Measurements from ENCODE around the gene CCDC149. TPM values are rescaled to one million over a fixed set of nuclear protein-coding genes. Genes with fewer than 3 reads are reported as not detected.
A peak's percentile ranks its signal among the peaks of the same experiment; 100 is the strongest.

CCDC149 gene
- total and polyA plus RNA-seq, 2 of the 8 experiments (the other 6 are each of a cell fraction or from before 2014, with no cell fraction given) = 2.2 to 5.6 TPM

- WGBS, 2 experiments (ENCODE audit: extremely low coverage in 1 of 2, insufficient coverage in 1 of 2, insufficient read length in 1 of 2, insufficient replicate concordance in 2 of 2, low coverage in 1 of 2, low lambda C conversion rate in 2 of 2, missing lambda C conversion rate in 1 of 2) = 97% methylated on average over 2 of the region's 2 CpGs; no CpG with 5 or more reads in 1 of the 2 experiments
- DNase-seq (ENCODE audit: low read depth in 1 of 2, low spot score in 2 of 2) = peak in 1 of 2 experiments; percentile 53
- Histone ChIP-seq H3K79me1 (ENCODE audit: low read depth, low read length) (no peaks in the 10 kb centered on the region), H3K23me2 (ENCODE audit: low read depth, low read length) (no peaks in the 10 kb centered on the region), H4K91ac (replicated peaks; ENCODE audit: insufficient read length, low read length) (no peak overlapping the region), H3K9me3 (ENCODE audit: insufficient read depth in 2 of 2, low read depth in 1 of 2, low read length in 1 of 2) (no peaks in the 10 kb centered on the region), H3K27me3 (replicated peaks in 1 of 4; ENCODE audit: control insufficient read depth in 3 of 4, extremely low read depth in 1 of 4, insufficient read depth in 3 of 4, low read length in 3 of 4) (no peaks in the 10 kb centered on the region), H3K4me2 (ENCODE audit: insufficient read depth in 1 of 2, low read depth in 2 of 2, low read length in 2 of 2) (no peak overlapping the region), H3K9ac (replicated peaks in 1 of 4; ENCODE audit: extremely low read depth in 1 of 4, low read depth in 3 of 4, low read length in 3 of 4) (no peak overlapping the region), H3K79me2 (ENCODE audit: control insufficient read depth in 1 of 2, insufficient read depth in 2 of 2, low read length in 2 of 2) (no peaks in the 10 kb centered on the region), H3K14ac (ENCODE audit: insufficient read length) (no peak overlapping the region), H2BK5ac (ENCODE audit: low read depth, low read length) (no peak overlapping the region), H2BK120ac (replicated peaks; ENCODE audit: low read depth, low read length) (no peak overlapping the region), H3K18ac (ENCODE audit: extremely low read depth, low read length) (no peak overlapping the region), H2BK20ac (ENCODE audit: low read length) (no peak overlapping the region), H3K27ac (ENCODE audit: low read depth, low read length) (no peak overlapping the region), H2AK5ac (ENCODE audit: low read depth, low read length) (no peak overlapping the region), H4K5ac (ENCODE audit: insufficient read length, low read depth, low read length) (no peak overlapping the region), H2BK15ac (ENCODE audit: low read length) (no peak overlapping the region), H3K56ac (replicated peaks; ENCODE audit: insufficient read length, low read depth, low read length) (no peak overlapping the region), H4K20me1 (replicated peaks in 1 of 2; ENCODE audit: control insufficient read depth in 1 of 2, insufficient read depth in 2 of 2, low read length in 2 of 2) (no peaks in the 10 kb centered on the region), H3K4ac (replicated peaks; ENCODE audit: insufficient read length, low read depth, low read length) (no peak overlapping the region), H2AFZ (ENCODE audit: low read length) (no peak overlapping the region), H3K36me3 (ENCODE audit: control insufficient read depth in 2 of 4, insufficient read depth in 4 of 4, low read length in 3 of 4) (no peaks in the 10 kb centered on the region; a peak in 1 of 8 replicates), H4K8ac (ENCODE audit: extremely low read depth, insufficient read depth, low read length) (no peak overlapping the region; the same call in 1 of the 2 replicates), H3K23ac (ENCODE audit: insufficient read length) (no peak overlapping the region), H3K4me3 (ENCODE audit: extremely low read depth in 1 of 4, insufficient read depth in 2 of 4, low read depth in 3 of 4, low read length in 4 of 4) (no peak overlapping the region), H2BK12ac (ENCODE audit: low read depth, low read length) (no peak overlapping the region), H3K4me1 (replicated peaks in 1 of 4; ENCODE audit: control insufficient read depth in 3 of 4, insufficient read depth in 4 of 4, low read length in 3 of 4) (peaks cover 2 to 12% (median 6%) of the 10 kb centered on the region in 4 experiments; a peak in 4 of 7 replicates)
- ChIA-PET POLR2A (ENCODE audit: partially characterized antibody) (interaction anchor here (0.6 to 1.0 kb wide), 2 partner anchors 71 to 298 kb away, joined by 3 read pairs; no protein-coding TSS in a partner anchor), CTCF (ENCODE audit: partially characterized antibody) (interaction anchor here (0.8 to 4.0 kb wide), 25 partner anchors 8 to 367 kb away, joined by 3 to 29 read pairs (median 4); partner anchors contain the start of gene SOD3)
- FAIRE-seq = peak; percentile 45
- TF ChIP-seq CTCF (IDR thresholded peaks at IDR 0.05; ENCODE audit: control extremely low read depth in 1 of 3, insufficient read depth in 1 of 3, low read depth in 1 of 3, low read length in 3 of 3) (peak; percentile 58 to 75 (median 60)), YY1 (IDR thresholded peaks at IDR 0.05; ENCODE audit: low read depth, low read length) (peak; percentile 59; the same call in 1 of the 2 replicates), RAD21 (IDR thresholded peaks at IDR 0.05 in 1 of 2, conservative IDR thresholded peaks at IDR 0.05 in 1 of 2; ENCODE audit: low read depth in 2 of 2, low read length in 2 of 2) (peak; percentile 55 to 63), CREB1 (IDR thresholded peaks at IDR 0.05) (no peak)
- TF ChIP-seq, protein P1, sequence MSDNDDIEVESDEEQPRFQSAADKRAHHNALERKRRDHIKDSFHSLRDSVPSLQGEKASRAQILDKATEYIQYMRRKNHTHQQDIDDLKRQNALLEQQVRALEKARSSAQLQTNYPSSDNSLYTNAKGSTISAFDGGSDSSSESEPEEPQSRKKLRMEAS (IDR thresholded peaks at IDR 0.05) = 0 out of 2 replicates have a peak, but pooled peaks have one; percentile 24
These were observed 103.5 kb downstream of the CCDC149 start for GRCh38 chr4:24809376-24809775.
